C4-2B (cell line): ENCODE data around the gene PACSIN1.

Source experiments
- H3K27ac ChIP-seq: fragments of 450-650 bp; 2 replicates; pipeline ENCODE4 v1.5.1; 2017
- CTCF ChIP-seq: fragments of 450-650 bp; conservative IDR thresholded peaks from 2 replicates; pipeline ENCODE4 v1.5.1; 2017; ENCODE audit warnings: mild to moderate bottlenecking
- ZFX ChIP-seq: fragments of 450-650 bp; IDR thresholded peaks from 2 replicates; pipeline ENCODE4 v1.6.1; 2017

The PACSIN1 gene

GRCh38 chr6:34465531-34466241 lies at the start of gene PACSIN1:
PACSIN1 (plus strand) TSS chr6:34466076; CDS start chr6:34526306, 60,230 bp downstream.
- TF ChIP-seq ZFX (no peak), CTCF (no peak)
- peak within 1 kb of the TSS; percentile 69 for H3K27ac ChIP-seq

- TF ChIP-seq ZFX (no peak), CTCF (no peak)
- H3K27ac ChIP-seq, result peak overlapping the region; percentile 28; the same call in 1 of the 2 replicates
Observed at GRCh38 chr6:34416877-34417371, 49.0 kb upstream of the PACSIN1 start.

- H3K27ac ChIP-seq, result no peak overlapping the region
- TF ChIP-seq CTCF (no peak), ZFX (no peak)
Observed at GRCh38 chr6:34418367-34418766, 47.5 kb upstream of the PACSIN1 start.

GRCh38 chr6:34423254-34423653 lies 42.6 kb upstream of the PACSIN1 start:
- no peak overlapping the region for H3K27ac ChIP-seq
- no peak for TF ChIP-seq ZFX
- no peak for TF ChIP-seq CTCF

GRCh38 chr6:34424200-34425131 lies 41.4 kb upstream of the PACSIN1 start:
- H3K27ac ChIP-seq, result peak overlapping the region; percentile 85
- TF ChIP-seq ZFX (no peak), CTCF (no peak)

- TF ChIP-seq ZFX, result no peak
- TF ChIP-seq CTCF, result no peak
- H3K27ac ChIP-seq, result peak overlapping the region; percentile 85
Observed at GRCh38 chr6:34425132-34425497, 40.8 kb upstream of the PACSIN1 start.
